Measurements from ENCODE around the gene METAP2.
"Not testable (repeated sequence)": the region's sequence is repeated elsewhere in the genome, so short reads cannot be mapped to it uniquely, and the experiment has no call there.

The METAP2 gene

GRCh38 chr12:95473884-95474659 lies at the start of gene METAP2:
TSS of gene METAP2 (plus strand) at chr12:95474152. CDS start at chr12:95474180, 28 bp downstream.
- peak; percentile 99 for ATAC-seq

DNA sequence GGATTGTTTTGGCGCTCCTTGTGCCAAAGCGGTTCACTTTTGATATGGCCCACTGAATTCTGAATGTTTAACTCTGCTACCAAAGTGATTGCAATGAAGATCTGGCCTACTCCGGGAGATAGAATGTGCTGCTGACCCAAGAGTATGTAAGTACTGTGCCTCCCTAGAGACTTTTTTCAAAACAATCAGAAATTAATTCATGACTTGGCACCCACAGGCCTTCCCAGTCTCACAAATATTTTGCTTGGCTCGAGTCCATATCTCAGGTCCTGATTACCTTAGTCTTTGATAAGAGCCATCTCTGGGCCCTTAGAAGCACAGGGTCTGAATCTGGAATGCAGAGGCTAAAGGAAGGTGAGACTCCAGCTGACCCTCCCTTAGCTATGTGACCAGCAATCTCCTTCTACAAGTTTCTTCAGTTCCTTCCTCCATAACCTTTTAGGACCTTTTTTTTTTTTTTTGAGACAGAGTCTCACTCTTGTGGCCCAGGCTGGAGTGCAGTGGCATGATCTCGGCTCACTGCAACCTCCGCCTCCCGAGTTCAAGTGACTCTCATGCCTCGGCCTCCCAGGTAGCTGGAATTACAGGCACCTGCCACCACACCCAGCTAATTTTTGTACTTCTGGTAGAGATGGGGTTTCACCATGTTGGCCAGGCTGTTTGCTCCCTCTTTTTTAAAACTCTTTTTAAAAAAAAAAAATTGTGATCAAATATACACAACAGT lies 49.5 kb upstream of the METAP2 start:
- no peak for ATAC-seq

DNA sequence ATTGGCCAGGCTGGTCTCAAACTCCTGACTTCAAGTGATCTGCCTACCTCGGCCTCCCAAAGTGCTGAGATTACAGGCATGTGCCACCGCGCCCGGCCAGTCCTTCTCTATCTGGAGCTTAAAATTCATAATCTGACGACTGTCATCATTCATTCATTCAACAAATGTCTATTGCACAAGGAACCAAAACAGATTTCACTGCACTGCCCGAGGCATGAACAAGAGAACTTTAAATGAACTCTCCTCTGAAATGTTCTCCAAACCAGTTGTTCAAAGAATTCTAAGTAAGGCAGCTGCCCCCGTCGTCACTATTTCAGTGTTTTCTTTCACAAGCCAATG lies 44.8 kb upstream of the METAP2 start:
- ATAC-seq = no peak

DNA sequence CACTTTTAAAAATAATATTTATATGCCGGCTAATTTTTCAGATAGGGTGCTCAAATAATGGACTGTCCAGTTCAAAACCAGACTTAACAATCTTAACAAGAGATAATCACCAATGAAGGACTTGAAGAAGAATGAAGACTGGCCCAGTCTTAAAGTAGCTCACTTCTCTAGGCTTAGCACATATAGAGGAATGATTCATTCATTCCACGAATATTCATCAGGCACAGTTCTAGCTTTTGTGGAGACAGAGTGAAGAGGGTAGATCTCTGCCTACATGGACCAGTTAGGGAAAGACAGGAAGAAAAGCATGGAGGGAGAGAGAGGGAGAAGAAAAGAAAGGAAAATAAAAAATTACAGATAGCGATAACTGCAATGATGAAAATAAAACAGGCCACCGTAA lies 42.8 kb upstream of the METAP2 start:
- no peak for ATAC-seq

DNA sequence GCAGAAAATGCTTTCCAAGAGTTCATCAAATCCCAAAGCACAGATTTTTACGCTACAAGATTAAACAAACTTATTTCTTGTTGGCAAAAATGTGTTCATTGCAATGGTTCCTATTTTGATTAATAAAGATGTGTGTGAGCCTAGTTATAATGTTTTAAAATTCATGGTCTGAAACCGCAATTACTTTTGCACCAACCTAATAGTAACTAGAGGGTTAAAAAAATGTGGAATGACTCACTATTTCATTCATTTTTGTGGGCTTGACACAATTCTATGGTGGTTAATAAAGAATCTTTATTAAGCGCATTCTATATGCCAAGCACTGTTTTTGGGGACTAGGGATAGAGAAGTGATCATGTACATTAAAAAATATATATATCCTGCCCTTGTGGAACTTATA lies 38.6 kb upstream of the METAP2 start:
- ATAC-seq = no peak

GRCh38 chr12:95437565-95437964 lies 36.4 kb upstream of the METAP2 start:
- no peak for ATAC-seq

DNA sequence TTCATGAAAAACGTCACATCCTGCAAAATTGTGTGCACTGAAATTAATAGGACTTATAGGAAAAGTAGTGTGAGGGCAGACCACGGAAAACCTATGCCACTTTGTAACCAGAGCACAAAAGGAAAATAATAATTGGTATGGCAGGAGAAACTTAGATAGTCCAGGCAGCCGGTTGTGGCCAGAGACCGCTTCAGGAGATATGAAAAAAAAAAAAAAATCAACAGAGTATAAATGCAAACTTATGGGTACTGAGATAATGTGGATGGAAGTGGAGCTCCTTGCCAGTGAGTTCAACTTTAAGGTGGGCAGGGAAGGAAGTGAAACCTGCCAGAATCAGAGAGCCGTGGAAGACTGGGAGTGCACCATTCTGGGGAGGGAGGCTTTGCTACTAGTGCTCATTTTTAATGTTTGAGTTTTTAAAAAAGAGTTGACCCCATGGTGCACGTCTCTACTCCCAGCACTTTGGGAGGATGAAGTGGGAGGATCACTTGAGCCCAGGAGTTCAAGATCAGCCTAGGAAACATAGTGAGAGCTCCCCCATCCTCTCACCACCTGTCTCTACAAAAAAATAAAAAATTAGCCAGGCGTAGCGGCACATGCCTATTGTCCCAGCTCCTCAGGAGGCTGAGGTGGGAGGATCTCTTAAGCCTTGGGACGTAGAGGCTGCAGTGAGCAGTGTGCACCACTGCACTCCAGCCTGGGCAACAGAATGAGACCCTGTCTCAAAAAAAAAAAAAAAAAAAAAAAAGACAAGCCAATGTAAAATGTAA lies 34.3 kb upstream of the METAP2 start:
- ATAC-seq = no peak

GRCh38 chr12:95440401-95440800 lies 33.6 kb upstream of the METAP2 start:
- ATAC-seq = no peak

GRCh38 chr12:95443459-95443858 lies 30.5 kb upstream of the METAP2 start:
- no peak for ATAC-seq

GRCh38 chr12:95445099-95445498 lies 28.9 kb upstream of the METAP2 start:
- not testable (repeated sequence) for ATAC-seq

DNA sequence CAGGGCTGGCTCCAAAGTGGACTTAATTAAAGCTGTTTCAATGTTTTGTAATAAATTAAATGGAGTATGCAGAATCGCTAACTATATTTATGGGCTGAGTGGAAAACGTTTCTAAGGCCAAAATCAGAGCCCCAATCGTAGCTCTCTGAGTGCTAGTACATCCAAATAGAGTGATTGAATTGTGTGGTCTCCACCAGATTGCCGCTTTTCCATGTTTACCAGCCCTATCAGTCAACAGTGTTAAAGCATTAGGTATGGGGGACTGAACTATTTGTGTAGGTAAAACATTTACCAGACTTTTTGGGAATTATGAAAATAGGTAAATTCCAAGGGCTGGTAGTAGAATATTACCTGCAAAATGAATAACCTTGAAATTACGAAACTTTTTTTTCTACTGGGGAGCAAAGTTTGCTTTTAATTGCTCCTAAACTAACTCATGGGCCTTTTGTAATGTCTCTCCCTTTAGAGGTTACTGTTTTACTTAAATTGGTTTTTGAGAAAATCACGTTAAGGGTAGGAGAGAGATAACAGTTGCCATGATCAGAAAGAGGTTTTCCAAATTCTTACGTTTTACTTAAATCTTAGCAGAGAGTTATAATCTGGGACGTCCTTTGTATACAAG lies 28.0 kb upstream of the METAP2 start:
- no peak for ATAC-seq

DNA sequence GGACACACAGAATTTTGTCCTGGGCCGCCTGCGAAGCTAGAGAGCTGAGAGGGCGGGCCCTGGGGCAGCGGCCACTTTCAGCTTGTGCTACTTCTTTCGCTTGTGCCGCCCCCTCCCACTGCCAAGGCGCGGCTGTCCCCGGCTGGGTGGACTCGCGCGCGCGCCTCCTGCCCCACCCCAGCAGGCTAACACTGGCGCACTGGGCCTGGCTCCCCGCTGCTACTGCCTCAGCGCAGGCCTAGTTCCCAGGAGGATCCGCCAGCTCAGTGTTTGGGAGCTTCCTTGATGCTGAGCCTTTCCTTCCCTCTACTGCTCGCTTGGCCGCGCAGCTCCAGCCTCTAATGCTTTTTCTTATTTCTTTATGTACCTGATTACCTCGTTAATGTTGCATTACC lies 27.4 kb upstream of the METAP2 start:
- ATAC-seq = no peak

- ATAC-seq = not testable (repeated sequence)
Observed at GRCh38 chr12:95449656-95450055, 24.3 kb upstream of the METAP2 start.

GRCh38 chr12:95452501-95452900 lies 21.5 kb upstream of the METAP2 start:
- ATAC-seq = not testable (repeated sequence)

DNA sequence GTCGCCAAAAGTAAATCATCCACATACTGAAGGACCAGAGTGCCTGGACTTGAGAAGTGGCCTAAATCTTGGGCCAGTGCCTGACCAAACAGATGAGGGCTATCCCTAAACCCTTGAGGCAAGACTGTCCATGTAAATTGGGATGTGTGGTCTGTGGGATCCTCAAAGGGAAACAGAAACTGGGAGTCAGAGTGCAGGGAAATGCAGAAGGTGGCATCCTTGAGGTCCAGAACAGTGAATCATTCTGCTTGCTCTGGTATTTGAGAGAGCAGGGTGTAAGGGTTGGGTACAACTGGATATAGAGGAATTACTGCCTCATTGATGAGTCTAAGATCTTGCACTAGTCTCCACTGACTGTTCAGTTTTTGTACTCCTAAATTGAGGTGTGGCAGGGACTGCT lies 20.1 kb upstream of the METAP2 start:
- not testable (repeated sequence) for ATAC-seq

- ATAC-seq = not testable (repeated sequence)
Observed at GRCh38 chr12:95454780-95455215, 19.2 kb upstream of the METAP2 start.

DNA sequence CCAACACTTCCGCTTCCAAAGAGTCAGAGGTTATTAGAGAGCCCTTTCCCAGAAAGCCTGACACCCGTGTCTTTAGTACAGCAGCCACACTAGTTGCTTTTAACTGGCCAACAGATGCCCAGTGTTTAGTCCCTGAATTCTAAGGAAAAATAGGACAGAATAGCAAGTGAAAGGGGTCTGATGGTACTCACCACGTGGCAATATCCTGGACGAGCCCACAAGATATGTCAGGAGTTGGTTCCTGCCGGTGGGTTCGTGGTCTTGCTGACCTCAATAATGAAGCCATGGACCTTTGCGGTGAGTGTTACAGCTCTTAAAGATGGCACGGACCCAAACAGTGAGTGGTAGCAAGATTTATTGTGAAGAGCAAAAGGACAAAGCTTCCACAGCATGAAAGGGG lies 16.3 kb upstream of the METAP2 start:
- ATAC-seq = not testable (repeated sequence)

DNA sequence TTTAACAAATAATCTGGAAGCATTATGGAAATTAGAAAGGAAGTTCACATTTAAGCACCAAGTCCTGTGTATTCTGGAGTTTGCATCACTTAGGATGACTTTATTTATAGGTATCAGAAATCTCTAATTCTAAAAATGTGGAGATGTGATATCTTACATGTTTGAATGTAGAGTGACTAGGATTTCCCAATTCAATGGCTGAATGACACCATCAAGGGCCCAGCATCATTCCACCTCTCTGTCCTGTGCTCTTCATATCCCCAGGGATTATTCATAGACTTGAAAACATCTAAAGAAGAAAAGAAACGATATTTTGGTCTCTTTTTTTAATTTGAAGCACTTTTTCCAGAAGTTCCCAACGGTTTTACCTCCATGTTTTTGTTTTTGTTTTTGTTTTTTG lies 15.2 kb upstream of the METAP2 start:
- no peak for ATAC-seq

GRCh38 chr12:95459310-95459709 lies 14.6 kb upstream of the METAP2 start:
- ATAC-seq = no peak

GRCh38 chr12:95460105-95460504 lies 13.8 kb upstream of the METAP2 start:
- no peak for ATAC-seq

DNA sequence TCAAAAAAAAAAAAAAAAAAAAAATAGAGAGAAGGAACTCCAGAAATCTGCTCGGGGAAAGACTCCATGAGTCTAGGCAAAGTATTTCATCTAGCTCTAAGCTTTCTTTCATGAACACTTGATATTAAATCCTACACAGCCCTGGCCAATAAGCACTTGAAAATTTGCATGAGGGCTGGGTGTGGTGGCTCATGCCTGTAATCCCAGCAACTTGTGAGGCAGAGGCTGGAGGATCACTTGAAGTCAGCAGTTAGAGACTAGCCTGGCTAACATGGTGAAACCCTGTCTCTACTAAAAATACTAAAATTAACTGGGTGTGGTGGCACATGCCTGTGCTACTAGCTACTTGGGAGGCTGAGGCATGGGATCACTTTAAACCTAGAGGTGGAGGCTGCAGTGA lies 13.1 kb upstream of the METAP2 start:
- ATAC-seq = no peak

- ATAC-seq = no peak
Observed at GRCh38 chr12:95462081-95462480, 11.9 kb upstream of the METAP2 start.

DNA sequence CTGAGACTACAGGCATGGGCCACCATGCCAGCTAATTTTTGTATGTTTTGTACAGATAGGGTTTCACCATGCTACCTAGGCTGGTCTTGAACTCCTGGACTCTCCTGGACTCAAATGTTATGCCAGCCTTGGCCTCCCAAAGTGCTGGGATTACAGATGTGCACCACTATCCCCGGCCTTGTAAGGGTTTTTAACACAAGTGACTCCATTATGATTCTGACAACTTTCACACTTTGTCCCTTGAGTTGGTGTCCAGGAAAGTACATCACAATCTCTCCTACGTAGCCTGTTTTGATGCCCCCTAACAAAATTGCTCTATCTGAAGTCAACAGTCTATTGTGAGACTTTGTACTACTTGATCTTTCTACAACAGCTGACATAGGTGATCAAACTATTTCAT lies 11.4 kb upstream of the METAP2 start:
- no peak for ATAC-seq

Data from activated CD4-positive, CD25-positive, alpha-beta regulatory T cell treated with anti-CD3 and anti-CD28 coated beads, Interleukin-2, amount 50 U/mL, for 24 hours (primary cell).